Lung (tissue), 12 donors: ENCODE results near the gene PDHX. TPM values are rescaled to one million over a fixed set of nuclear protein-coding genes. Genes with fewer than 3 reads are reported as not detected.
A peak's percentile ranks its signal among the peaks of the same experiment; 100 is the strongest.

Experiments
- ATAC-seq: fragments of 200-7000 bp; cut with Tn5 transposase; one replicate; pipeline ENCODE4 v1.9.1; 2020; ENCODE audit warnings: moderate number of reproducible peaks; ENCODE audit not compliant: insufficient read depth, low FRiP score
- DNase-seq, 3 donors: peaks; one replicate each; pipeline ENCODE4 v3.0.0-alpha.2; 2013 to 2017
- H3K27ac ChIP-seq, 2 donors: one replicate each; pipeline ENCODE4 v1.5.1; 2013; ENCODE audit warnings: mild to moderate bottlenecking in 2 of 2, moderate library complexity in 2 of 2, control low read depth in 1 of 2, inconsistent platforms in 1 of 2, low read depth in 1 of 2, low read length in 1 of 2
- H3K27me3 ChIP-seq, 3 donors: one replicate each; pipeline ENCODE4 v1.5.1; 2013; ENCODE audit warnings: low read length in 2 of 3; ENCODE audit not compliant: control insufficient read depth in 3 of 3, insufficient read depth in 3 of 3
- H3K36me3 ChIP-seq, 4 donors: one replicate each; pipeline ENCODE4 v1.5.1; 2013; ENCODE audit warnings: low read length in 4 of 4, mild to moderate bottlenecking in 1 of 4, moderate library complexity in 1 of 4; ENCODE audit not compliant: control insufficient read depth in 4 of 4, insufficient read depth in 4 of 4
- H3K4me1 ChIP-seq, 5 donors: one replicate each; pipeline ENCODE4 v1.5.1; 2013; ENCODE audit warnings: low read length in 5 of 5, mild to moderate bottlenecking in 2 of 5, moderate library complexity in 1 of 5; ENCODE audit not compliant: control insufficient read depth in 5 of 5, insufficient read depth in 5 of 5
- H3K4me3 ChIP-seq: one replicate; pipeline ENCODE4 v1.5.1; 2013; ENCODE audit warnings: mild to moderate bottlenecking, control low read depth, moderate library complexity
- H3K9ac ChIP-seq, 2 donors: one replicate each; pipeline ENCODE4 v1.5.1; 2013; ENCODE audit warnings: low read length in 2 of 2, control low read depth in 1 of 2; ENCODE audit not compliant: insufficient read depth in 1 of 2
- H3K9me3 ChIP-seq, 4 donors: one replicate each; pipeline ENCODE4 v1.5.1; 2013; ENCODE audit warnings: low read length in 3 of 4, mild to moderate bottlenecking in 1 of 4, moderate library complexity in 1 of 4; ENCODE audit not compliant: control insufficient read depth in 4 of 4, insufficient read depth in 3 of 4
- WGBS, 2 donors: extraction: QIAGEN DNeasy Blood & Tissue Kit; methylation state at CpG; one replicate each; pipeline ENCODE4 v1.1.7; 2013; 5-methylcytosine and 5-hydroxymethylcytosine counted together
- polyA plus RNA-seq, 2 donors: library from polyadenylated mRNA; stranded (reverse); fragments of 200-250 nt; gene quantifications; one replicate each; pipeline ENCODE4 v1.2.1, GENCODE V29; 2013
- total RNA-seq, 2 donors: library from RNA; depleted of rRNA in 1 of 2; stranded (reverse); fragments of >200 nt in 1 of 2; gene quantifications; one replicate each; pipeline ENCODE4 v1.2.1, GENCODE V29; 2014 to 2021
- TF ChIP-seq, protein P1 (sequence below): IDR thresholded peaks from 2 replicates; pipeline ENCODE4 v1.5.1; 2012; ENCODE audit warnings: mild to moderate bottlenecking; ENCODE audit errors: control extremely low read depth, extremely low read depth
- donor health status: control.
- donor health status: control.
- donor health status: Bipolar disorder and iron deficiency.
- donor health status: healthy.
- donor health status: DM: yes; HTN: yes; CAD: no.

The PDHX gene
- total and polyA plus RNA-seq, 4 donors, result 18.5 to 37.5 (median 23.8) TPM

DNA sequence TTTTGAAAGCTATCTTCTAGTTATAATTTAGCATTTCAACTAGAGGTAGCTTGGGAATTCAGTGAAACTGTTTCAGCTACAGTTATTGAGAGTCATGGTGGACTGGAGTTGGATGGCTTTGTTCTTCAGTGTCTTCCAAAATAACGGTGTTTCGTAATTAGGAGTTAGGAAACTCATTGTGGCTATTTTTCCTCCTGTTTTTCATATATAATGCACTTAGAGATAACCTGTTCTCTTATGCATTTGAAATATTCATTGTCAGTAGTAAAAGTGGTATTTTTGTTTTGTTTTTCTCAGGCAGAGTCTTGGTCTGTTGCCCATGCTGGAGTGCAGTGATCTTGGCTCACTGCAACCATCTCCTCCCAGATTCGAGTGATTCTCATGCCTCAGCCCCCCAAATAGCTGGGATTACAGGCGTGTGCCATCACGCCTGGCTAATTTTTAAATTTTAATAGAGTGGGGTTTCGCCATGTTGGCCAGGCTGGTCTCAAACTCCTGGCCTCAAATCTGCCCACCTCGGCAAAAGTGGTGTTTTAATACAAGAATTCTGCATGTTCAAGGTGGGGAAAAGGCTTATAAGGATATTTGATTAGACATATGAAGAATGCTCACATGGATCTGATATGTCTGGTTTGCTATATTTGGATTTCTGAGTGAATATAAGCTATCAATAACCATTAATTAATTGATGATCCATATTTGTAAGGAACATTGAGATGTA is 12.7 kb downstream of the PDHX start:
- 82 to 87% methylated on average over 7 of the region's 7 CpGs for WGBS, 2 donors
- TF ChIP-seq, protein P1, sequence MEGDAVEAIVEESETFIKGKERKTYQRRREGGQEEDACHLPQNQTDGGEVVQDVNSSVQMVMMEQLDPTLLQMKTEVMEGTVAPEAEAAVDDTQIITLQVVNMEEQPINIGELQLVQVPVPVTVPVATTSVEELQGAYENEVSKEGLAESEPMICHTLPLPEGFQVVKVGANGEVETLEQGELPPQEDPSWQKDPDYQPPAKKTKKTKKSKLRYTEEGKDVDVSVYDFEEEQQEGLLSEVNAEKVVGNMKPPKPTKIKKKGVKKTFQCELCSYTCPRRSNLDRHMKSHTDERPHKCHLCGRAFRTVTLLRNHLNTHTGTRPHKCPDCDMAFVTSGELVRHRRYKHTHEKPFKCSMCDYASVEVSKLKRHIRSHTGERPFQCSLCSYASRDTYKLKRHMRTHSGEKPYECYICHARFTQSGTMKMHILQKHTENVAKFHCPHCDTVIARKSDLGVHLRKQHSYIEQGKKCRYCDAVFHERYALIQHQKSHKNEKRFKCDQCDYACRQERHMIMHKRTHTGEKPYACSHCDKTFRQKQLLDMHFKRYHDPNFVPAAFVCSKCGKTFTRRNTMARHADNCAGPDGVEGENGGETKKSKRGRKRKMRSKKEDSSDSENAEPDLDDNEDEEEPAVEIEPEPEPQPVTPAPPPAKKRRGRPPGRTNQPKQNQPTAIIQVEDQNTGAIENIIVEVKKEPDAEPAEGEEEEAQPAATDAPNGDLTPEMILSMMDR, result no peak
- H3K9me3 ChIP-seq, result no peaks in the 10 kb centered on the region
- H3K9ac ChIP-seq, result no peak overlapping the region
- peaks cover 0 to 23% (median 7%) of the 10 kb centered on the region in 5 donors for H3K4me1 ChIP-seq
- no peak overlapping the region for H3K4me3 ChIP-seq
- no peaks in the 10 kb centered on the region for H3K27me3 ChIP-seq
- H3K36me3 ChIP-seq, result peaks cover 0 to 18% (median 3%) of the 10 kb centered on the region in 4 donors
- ATAC-seq, result no peak
- no peak for DNase-seq
- H3K27ac ChIP-seq, result no peak overlapping the region

DNA sequence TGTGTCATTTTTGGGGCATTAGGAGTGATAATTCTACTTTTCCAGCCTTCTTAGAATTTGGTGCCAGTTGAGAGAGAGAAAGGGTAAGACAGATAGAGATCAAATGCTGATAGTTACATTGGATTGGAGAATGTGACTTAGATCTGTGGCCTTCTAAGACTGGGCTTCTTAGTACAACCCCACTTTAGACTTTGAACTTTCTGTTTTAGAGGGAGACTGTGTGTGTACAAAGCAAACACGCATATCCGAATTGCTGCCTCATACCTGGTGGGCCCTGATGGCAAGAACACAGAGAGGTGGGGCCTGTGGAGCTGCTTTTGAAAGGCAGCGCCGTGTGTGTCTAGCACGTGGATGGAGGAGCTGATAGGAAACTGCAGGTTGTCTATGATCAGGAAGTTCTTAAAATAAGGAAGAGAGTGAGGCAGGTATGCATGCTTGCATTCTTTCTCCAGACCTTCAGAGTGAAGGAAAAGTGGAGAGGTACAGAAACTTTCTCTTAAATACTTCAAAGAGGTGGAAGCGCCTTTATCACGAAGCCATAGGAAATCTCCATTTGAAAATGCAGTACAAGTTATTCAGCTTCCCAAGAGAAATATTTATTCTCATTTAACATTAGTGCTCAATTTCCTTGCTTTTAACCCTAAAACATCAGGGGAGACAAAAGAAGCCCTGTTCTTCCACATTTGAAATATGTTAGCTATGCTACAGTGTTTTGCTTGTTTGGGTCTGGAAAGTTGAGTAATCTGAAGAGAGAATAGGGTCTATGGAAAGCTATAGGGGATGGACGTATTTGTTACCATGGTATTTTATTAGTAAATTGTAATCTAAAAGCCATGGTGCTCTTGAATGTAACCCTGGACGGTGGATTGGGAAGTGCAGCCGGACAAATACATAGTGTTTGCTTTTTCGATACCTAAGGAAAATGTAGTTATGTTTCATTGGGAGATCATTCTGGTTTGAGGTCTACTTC is 13.7 kb downstream of the PDHX start:
- H3K9ac ChIP-seq, result no peak overlapping the region
- H3K4me1 ChIP-seq, result peaks cover 0 to 19% (median 7%) of the 10 kb centered on the region in 5 donors
- H3K9me3 ChIP-seq, result no peaks in the 10 kb centered on the region
- ATAC-seq (peak; percentile 34), DNase-seq (peak in 2 of 3 donors; percentile 28 to 50)
- H3K27ac ChIP-seq, result no peak overlapping the region
- H3K36me3 ChIP-seq, result peaks cover 0 to 18% (median 3%) of the 10 kb centered on the region in 4 donors
- no peak overlapping the region for H3K4me3 ChIP-seq
- TF ChIP-seq, protein P1, result no peak
- no peaks in the 10 kb centered on the region for H3K27me3 ChIP-seq
- WGBS, 2 donors, result 80 to 86% methylated on average over 11 of the region's 11 CpGs

GRCh38 chr11:34936945-34937629 is 20.7 kb downstream of the PDHX start:
- WGBS, 2 donors, result 56 to 79% methylated on average over 6 of the region's 6 CpGs
- no peak overlapping the region for H3K9ac ChIP-seq
- peaks cover 0 to 20% (median 4%) of the 10 kb centered on the region in 4 donors for H3K36me3 ChIP-seq
- no peak for DNase-seq
- no peak for ATAC-seq
- no peak overlapping the region for H3K4me3 ChIP-seq
- no peak overlapping the region for H3K27ac ChIP-seq
- no peaks in the 10 kb centered on the region for H3K9me3 ChIP-seq
- H3K27me3 ChIP-seq, result no peaks in the 10 kb centered on the region
- TF ChIP-seq, protein P1, result no peak
- H3K4me1 ChIP-seq, result peaks cover 0 to 4% (median 0%) of the 10 kb centered on the region in 5 donors
